ENCODE measurements around the gene POLA1.

Gene POLA1

GRCh38 chrX:25022499-25023325 is 329.0 kb downstream of the POLA1 start:
- Histone ChIP-seq H3K27me3 (ENCODE audit: insufficient read depth, poor library complexity, severe bottlenecking) (peaks cover 55% of the 10 kb centered on the region), H3K27ac (replicated peaks) (no peak overlapping the region), H3K4me3 (replicated peaks; ENCODE audit: insufficient read depth, low read length) (no peak overlapping the region)
- TF ChIP-seq POLR2AphosphoS5 (IDR thresholded peaks at IDR 0.05; ENCODE audit: low read depth) = no peak
- TF ChIP-seq CTCF (IDR thresholded peaks at IDR 0.05; ENCODE audit: insufficient read depth, low read length) = no peak
- no peak for TF ChIP-seq SPI1 (IDR thresholded peaks at IDR 0.05; ENCODE audit: borderline replicate concordance, low read depth)
- no peak for TF ChIP-seq REST (IDR thresholded peaks at IDR 0.05; ENCODE audit: insufficient replicate concordance, low read depth)
- TF ChIP-seq GABPA (IDR thresholded peaks at IDR 0.05; ENCODE audit: low read depth) = no peak
- no peak for DNase-seq (ENCODE audit: low read depth in 1 of 2, low spot score in 1 of 2)

- H3K4me3 ChIP-seq (replicated peaks; ENCODE audit: insufficient read depth, low read length) = no peak overlapping the region
- TF ChIP-seq REST (IDR thresholded peaks at IDR 0.05; ENCODE audit: insufficient replicate concordance, low read depth) (no peak), SPI1 (IDR thresholded peaks at IDR 0.05; ENCODE audit: borderline replicate concordance, low read depth) (no peak), GABPA (IDR thresholded peaks at IDR 0.05; ENCODE audit: low read depth) (no peak), POLR2AphosphoS5 (IDR thresholded peaks at IDR 0.05; ENCODE audit: low read depth) (no peak), CTCF (IDR thresholded peaks at IDR 0.05; ENCODE audit: insufficient read depth, low read length) (no peak)
- no peak for DNase-seq (ENCODE audit: low read depth in 1 of 2, low spot score in 1 of 2)
- no peak overlapping the region for H3K27ac ChIP-seq (replicated peaks)
- peaks cover 49% of the 10 kb centered on the region for H3K27me3 ChIP-seq (ENCODE audit: insufficient read depth, poor library complexity, severe bottlenecking)
Measured at GRCh38 chrX:25023908-25024307, 330.2 kb downstream of the POLA1 start.

GRCh38 chrX:25025615-25026014 is 331.9 kb downstream of the POLA1 start:
- no peak overlapping the region for H3K27ac ChIP-seq (replicated peaks)
- no peak for DNase-seq (ENCODE audit: low read depth in 1 of 2, low spot score in 1 of 2)
- H3K27me3 ChIP-seq (ENCODE audit: insufficient read depth, poor library complexity, severe bottlenecking) = peaks cover 34% of the 10 kb centered on the region
- no peak overlapping the region for H3K4me3 ChIP-seq (replicated peaks; ENCODE audit: insufficient read depth, low read length)
- TF ChIP-seq POLR2AphosphoS5 (IDR thresholded peaks at IDR 0.05; ENCODE audit: low read depth) = no peak
- TF ChIP-seq CTCF (IDR thresholded peaks at IDR 0.05; ENCODE audit: insufficient read depth, low read length) = no peak
- TF ChIP-seq GABPA (IDR thresholded peaks at IDR 0.05; ENCODE audit: low read depth) = no peak
- TF ChIP-seq REST (IDR thresholded peaks at IDR 0.05; ENCODE audit: insufficient replicate concordance, low read depth) = no peak
- no peak for TF ChIP-seq SPI1 (IDR thresholded peaks at IDR 0.05; ENCODE audit: borderline replicate concordance, low read depth)

All from HL-60 (cell line).